T-helper 1 cell treated with Interleukin-12 subunit alpha and Interleukin-12 subunit beta and Interleukin-4 antibody, amounts not matched to agents 30 μg/mL and 1 μg/mL, for 36 hours (primary cell): ENCODE data around the gene NR6A1.

ENCODE experiments used
- H3K27ac Mint-ChIP-seq: one replicate; pipeline ENCODE4 v1.8.0; 2021; ENCODE audit warnings: mild to moderate bottlenecking, mixed read lengths
- H3K27me3 Mint-ChIP-seq: one replicate; pipeline ENCODE4 v1.8.0; 2021; ENCODE audit warnings: low read depth, mixed read lengths
- H3K36me3 Mint-ChIP-seq: one replicate; pipeline ENCODE4 v1.8.0; 2021; ENCODE audit warnings: low read depth, mixed read lengths
- H3K4me1 Mint-ChIP-seq: one replicate; pipeline ENCODE4 v1.8.0; 2021; ENCODE audit warnings: low read depth, mixed read lengths
- H3K4me3 Mint-ChIP-seq: one replicate; pipeline ENCODE4 v1.8.0; 2021; ENCODE audit warnings: mild to moderate bottlenecking, moderate library complexity, mixed read lengths
- H3K9me3 Mint-ChIP-seq: one replicate; pipeline ENCODE4 v1.8.0; 2021; ENCODE audit warnings: mixed read lengths

The NR6A1 gene

DNA sequence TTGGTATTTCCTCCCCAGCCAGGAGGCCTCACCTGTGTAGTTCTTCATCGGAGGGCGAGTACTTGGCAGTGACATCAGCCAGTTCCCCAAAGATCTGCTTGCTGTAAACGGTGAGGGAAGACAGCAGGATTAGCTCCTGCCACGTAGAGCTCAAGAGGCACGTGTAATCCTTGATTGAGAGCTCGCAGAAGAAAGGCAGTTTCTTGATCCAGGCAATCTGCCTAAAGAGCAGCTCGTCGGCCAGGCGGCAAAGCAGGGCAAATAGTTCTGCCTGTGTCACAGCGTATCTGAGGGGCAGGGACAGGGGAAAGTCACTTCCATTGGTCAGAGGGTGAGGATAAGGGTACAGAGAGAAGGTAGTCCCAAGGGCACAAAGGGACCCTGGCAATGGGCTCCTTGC is 235.3 kb downstream of the NR6A1 start:
- no peaks in the 10 kb centered on the region for H3K36me3 Mint-ChIP-seq
- H3K9me3 Mint-ChIP-seq = no peaks in the 10 kb centered on the region
- no peaks in the 10 kb centered on the region for H3K4me1 Mint-ChIP-seq
- no peak overlapping the region for H3K27ac Mint-ChIP-seq
- H3K27me3 Mint-ChIP-seq = peaks cover 9% of the 10 kb centered on the region
- H3K4me3 Mint-ChIP-seq = no peak overlapping the region

DNA sequence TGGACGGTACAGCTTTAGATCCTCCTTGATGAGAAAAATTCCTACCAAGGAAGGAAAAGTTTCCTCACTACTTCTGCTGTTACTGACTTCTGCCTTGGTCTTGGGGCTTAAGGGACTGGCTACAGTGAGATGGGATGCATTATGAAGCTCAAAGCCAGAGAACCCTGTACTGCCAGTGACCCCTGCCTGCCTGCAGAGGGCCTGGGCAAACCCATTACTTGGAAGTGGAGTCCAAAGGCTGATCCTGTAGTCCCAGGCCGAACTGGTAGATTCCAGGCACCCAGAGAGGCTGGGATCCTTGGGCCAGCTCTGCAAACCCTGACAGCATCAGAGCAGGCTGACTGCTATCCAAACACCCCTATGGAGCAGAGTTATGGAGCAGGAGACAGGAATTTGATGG is 238.2 kb downstream of the NR6A1 start:
- H3K4me1 Mint-ChIP-seq = no peaks in the 10 kb centered on the region
- no peak overlapping the region for H3K4me3 Mint-ChIP-seq
- no peaks in the 10 kb centered on the region for H3K9me3 Mint-ChIP-seq
- H3K27me3 Mint-ChIP-seq = peaks cover 8% of the 10 kb centered on the region
- H3K36me3 Mint-ChIP-seq = no peaks in the 10 kb centered on the region
- H3K27ac Mint-ChIP-seq = no peak overlapping the region

- H3K27me3 Mint-ChIP-seq = peaks cover 8% of the 10 kb centered on the region
- no peaks in the 10 kb centered on the region for H3K4me1 Mint-ChIP-seq
- no peak overlapping the region for H3K4me3 Mint-ChIP-seq
- H3K27ac Mint-ChIP-seq = no peak overlapping the region
- H3K9me3 Mint-ChIP-seq = no peaks in the 10 kb centered on the region
- H3K36me3 Mint-ChIP-seq = no peaks in the 10 kb centered on the region
These were observed 240.0 kb downstream of the NR6A1 start for GRCh38 chr9:124531115-124531514.

- H3K36me3 Mint-ChIP-seq = no peaks in the 10 kb centered on the region
- no peaks in the 10 kb centered on the region for H3K9me3 Mint-ChIP-seq
- peaks cover 4% of the 10 kb centered on the region for H3K27me3 Mint-ChIP-seq
These were observed 240.9 kb downstream of the NR6A1 start for GRCh38 chr9:124530246-124530645.

DNA sequence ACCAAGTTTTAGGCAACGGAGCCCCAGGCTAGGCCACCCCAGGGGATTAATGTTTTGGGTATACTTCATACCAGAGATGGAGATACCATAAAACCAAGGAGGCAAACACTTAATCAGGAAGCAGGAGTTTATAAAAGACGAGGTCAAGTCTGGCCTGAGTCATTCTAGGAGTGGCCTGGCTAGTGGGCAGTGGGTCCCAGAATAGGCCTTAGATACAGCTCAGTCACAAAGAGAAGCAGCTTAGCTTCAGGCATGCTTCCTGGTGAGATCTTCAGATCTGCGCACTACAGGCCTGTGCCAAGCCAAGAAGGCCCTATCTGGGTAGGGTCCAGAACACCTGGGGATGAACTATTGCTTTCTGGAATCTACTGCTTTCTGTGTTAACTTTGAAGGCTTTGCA is 243.3 kb downstream of the NR6A1 start:
- no peaks in the 10 kb centered on the region for H3K9me3 Mint-ChIP-seq
- H3K27me3 Mint-ChIP-seq = peaks cover 9% of the 10 kb centered on the region
- H3K27ac Mint-ChIP-seq = no peak overlapping the region
- H3K4me3 Mint-ChIP-seq = no peak overlapping the region
- no peaks in the 10 kb centered on the region for H3K4me1 Mint-ChIP-seq
- no peaks in the 10 kb centered on the region for H3K36me3 Mint-ChIP-seq

More at GRCh38 chr9:124530246-124530645, 240.9 kb downstream of the NR6A1 start:
- Mint-ChIP-seq H3K4me3 (no peak overlapping the region), H3K27ac (no peak overlapping the region), H3K4me1 (no peaks in the 10 kb centered on the region)

- no peaks in the 10 kb centered on the region for H3K36me3 Mint-ChIP-seq
- no peaks in the 10 kb centered on the region for H3K4me1 Mint-ChIP-seq
- H3K27ac Mint-ChIP-seq = no peak overlapping the region
- H3K27me3 Mint-ChIP-seq = peaks cover 9% of the 10 kb centered on the region
- H3K9me3 Mint-ChIP-seq = no peaks in the 10 kb centered on the region
- H3K4me3 Mint-ChIP-seq = no peak overlapping the region
These were observed 244.9 kb downstream of the NR6A1 start for GRCh38 chr9:124526174-124526573.

GRCh38 chr9:124522121-124523098 is 248.7 kb downstream of the NR6A1 start:
- no peak overlapping the region for H3K4me3 Mint-ChIP-seq
- H3K9me3 Mint-ChIP-seq = no peaks in the 10 kb centered on the region
- no peaks in the 10 kb centered on the region for H3K36me3 Mint-ChIP-seq
- no peaks in the 10 kb centered on the region for H3K4me1 Mint-ChIP-seq
- peaks cover 5% of the 10 kb centered on the region for H3K27me3 Mint-ChIP-seq
- H3K27ac Mint-ChIP-seq = no peak overlapping the region

- peaks cover 13% of the 10 kb centered on the region for H3K27me3 Mint-ChIP-seq
- no peak overlapping the region for H3K27ac Mint-ChIP-seq
- no peak overlapping the region for H3K4me3 Mint-ChIP-seq
These were observed 250.0 kb downstream of the NR6A1 start for GRCh38 chr9:124521142-124521541.

DNA sequence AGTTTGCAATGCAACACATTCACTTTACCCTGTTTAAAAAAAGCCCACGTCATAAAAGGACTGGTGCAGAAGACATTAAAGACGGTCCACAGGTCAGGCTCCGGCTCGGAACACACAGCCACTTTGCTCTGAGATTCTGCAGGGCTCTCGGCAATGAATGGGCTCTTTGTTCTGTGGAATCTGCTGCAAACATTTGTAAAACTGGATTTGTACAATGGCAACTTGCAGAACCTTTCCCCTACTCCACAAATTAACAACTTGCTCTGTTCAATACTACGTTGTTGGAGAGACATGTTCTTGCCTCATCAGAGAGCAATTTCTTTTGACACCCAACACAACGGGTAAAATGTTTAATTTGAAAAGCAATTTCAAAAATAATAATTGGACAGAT is 250.9 kb downstream of the NR6A1 start:
- Mint-ChIP-seq H3K27ac (no peak overlapping the region), H3K4me3 (no peak overlapping the region), H3K9me3 (no peaks in the 10 kb centered on the region), H3K27me3 (peaks cover 13% of the 10 kb centered on the region), H3K4me1 (no peaks in the 10 kb centered on the region), H3K36me3 (no peaks in the 10 kb centered on the region)

More at GRCh38 chr9:124521142-124521541, 250.0 kb downstream of the NR6A1 start:
- no peaks in the 10 kb centered on the region for H3K4me1 Mint-ChIP-seq
- H3K36me3 Mint-ChIP-seq = no peaks in the 10 kb centered on the region
- H3K9me3 Mint-ChIP-seq = no peaks in the 10 kb centered on the region

GRCh38 chr9:124518116-124518515 is 253.0 kb downstream of the NR6A1 start:
- Mint-ChIP-seq H3K27me3 (peaks cover 8% of the 10 kb centered on the region), H3K36me3 (no peaks in the 10 kb centered on the region), H3K9me3 (no peaks in the 10 kb centered on the region), H3K4me3 (no peak overlapping the region), H3K27ac (no peak overlapping the region), H3K4me1 (no peaks in the 10 kb centered on the region)

DNA sequence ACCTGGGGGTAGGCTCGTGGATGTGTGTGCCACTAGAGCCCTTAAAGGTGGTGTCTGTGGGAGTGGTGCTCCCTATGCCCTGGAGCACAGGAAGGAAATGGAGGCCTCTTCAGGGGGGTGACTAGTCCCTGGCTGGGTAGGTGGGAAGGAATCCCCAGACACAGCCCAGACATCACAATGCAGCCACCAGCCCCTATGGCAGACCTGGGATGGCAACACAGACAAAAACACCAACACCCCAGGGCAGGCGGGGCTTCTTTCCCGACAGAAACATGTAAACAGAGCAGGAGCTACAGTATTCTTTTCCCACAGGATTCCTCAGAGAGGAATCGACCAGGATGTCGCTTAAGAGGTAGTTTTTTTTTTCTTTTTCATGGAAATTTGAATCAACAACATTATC is 253.5 kb downstream of the NR6A1 start:
- no peaks in the 10 kb centered on the region for H3K4me1 Mint-ChIP-seq
- H3K27me3 Mint-ChIP-seq = peaks cover 8% of the 10 kb centered on the region
- H3K36me3 Mint-ChIP-seq = no peaks in the 10 kb centered on the region
- no peak overlapping the region for H3K4me3 Mint-ChIP-seq
- no peak overlapping the region for H3K27ac Mint-ChIP-seq
- no peaks in the 10 kb centered on the region for H3K9me3 Mint-ChIP-seq

DNA sequence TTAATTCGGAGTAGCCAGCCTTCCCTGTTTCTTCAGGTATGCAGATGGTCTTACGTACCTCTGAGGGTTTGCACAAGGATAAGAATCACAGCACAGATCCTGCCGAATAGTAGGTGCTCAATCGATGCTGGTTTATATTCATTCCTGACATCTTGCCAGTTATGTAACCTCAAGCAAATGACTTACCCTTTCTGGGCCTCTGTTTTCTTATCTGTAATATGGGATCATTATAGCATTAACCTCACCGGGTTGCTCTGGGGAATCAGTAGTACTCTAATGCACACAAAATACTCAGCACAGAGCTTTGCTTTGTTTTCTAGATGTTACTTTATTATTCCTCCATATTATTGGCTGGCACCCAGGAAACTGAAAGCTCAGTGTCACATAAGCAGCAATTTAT is 256.2 kb downstream of the NR6A1 start:
- Mint-ChIP-seq H3K4me1 (peaks cover 2% of the 10 kb centered on the region), H3K27ac (no peak overlapping the region), H3K36me3 (no peaks in the 10 kb centered on the region), H3K4me3 (no peak overlapping the region), H3K27me3 (peaks cover 8% of the 10 kb centered on the region), H3K9me3 (no peaks in the 10 kb centered on the region)

- Mint-ChIP-seq H3K4me1 (peaks cover 2% of the 10 kb centered on the region), H3K27ac (no peak overlapping the region), H3K36me3 (no peaks in the 10 kb centered on the region), H3K9me3 (no peaks in the 10 kb centered on the region), H3K4me3 (no peak overlapping the region), H3K27me3 (peaks cover 8% of the 10 kb centered on the region)
These were observed 257.0 kb downstream of the NR6A1 start for GRCh38 chr9:124514125-124514524.

DNA sequence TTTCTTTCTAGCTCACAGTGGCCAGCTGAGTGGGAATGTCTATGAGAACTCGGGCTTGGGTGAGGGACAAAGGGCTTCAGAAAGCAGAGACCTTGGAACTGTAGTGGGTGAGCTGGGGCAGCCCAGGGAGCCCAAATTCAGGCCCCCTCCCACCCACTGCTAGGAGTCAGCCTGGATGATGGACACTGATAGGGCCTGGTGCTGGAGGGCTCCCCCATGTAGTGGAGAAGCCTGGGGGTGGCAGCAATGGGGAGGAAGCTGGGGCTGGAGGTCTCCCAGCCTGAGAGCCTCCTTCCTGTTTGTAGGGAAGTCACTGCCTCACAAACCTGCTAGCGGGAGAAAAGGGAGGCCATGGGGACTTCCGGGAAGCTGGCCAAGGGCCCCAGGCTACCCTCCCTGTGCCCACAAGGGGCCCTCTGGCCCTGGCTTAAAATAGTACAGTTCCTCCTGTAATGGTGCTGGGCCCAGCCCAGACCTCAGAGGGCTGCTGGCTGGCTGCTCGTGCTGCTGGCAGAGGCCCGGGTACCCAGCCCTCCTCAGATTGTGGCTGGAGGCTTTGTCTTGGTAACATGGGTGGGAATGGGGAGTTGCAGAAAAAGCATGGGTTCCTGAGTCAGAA is 257.6 kb downstream of the NR6A1 start:
- Mint-ChIP-seq H3K4me1 (peaks cover 2% of the 10 kb centered on the region), H3K27ac (no peak overlapping the region), H3K27me3 (peaks cover 8% of the 10 kb centered on the region)

GRCh38 chr9:124512806-124513204 is 258.3 kb downstream of the NR6A1 start:
- Mint-ChIP-seq H3K27ac (no peak overlapping the region), H3K36me3 (no peaks in the 10 kb centered on the region), H3K9me3 (no peaks in the 10 kb centered on the region), H3K4me3 (no peak overlapping the region), H3K4me1 (peaks cover 2% of the 10 kb centered on the region), H3K27me3 (peaks cover 8% of the 10 kb centered on the region)

More for the DNA sequence above, 257.6 kb downstream of the NR6A1 start:
- no peaks in the 10 kb centered on the region for H3K36me3 Mint-ChIP-seq
- H3K9me3 Mint-ChIP-seq = no peaks in the 10 kb centered on the region
- H3K4me3 Mint-ChIP-seq = no peak overlapping the region
